KG1 (cell line): ENCODE measurements around the gene TNS3.
A peak's percentile ranks its signal among the peaks of the same experiment; 100 is the strongest.

Experiments
- DNase-seq: peaks from one replicate; lab custom pipeline; 2025; lab: John Stamatoyannopoulos, UW

TNS3 gene

GRCh38 chr7:47485640-47486435, 96.1 kb downstream of the TNS3 start:
- DNase-seq = no peak

GRCh38 chr7:47484923-47485639, 96.8 kb downstream of the TNS3 start:
- DNase-seq = no peak

- no peak for DNase-seq
These were observed 97.5 kb downstream of the TNS3 start for GRCh38 chr7:47484457-47484856.

DNA sequence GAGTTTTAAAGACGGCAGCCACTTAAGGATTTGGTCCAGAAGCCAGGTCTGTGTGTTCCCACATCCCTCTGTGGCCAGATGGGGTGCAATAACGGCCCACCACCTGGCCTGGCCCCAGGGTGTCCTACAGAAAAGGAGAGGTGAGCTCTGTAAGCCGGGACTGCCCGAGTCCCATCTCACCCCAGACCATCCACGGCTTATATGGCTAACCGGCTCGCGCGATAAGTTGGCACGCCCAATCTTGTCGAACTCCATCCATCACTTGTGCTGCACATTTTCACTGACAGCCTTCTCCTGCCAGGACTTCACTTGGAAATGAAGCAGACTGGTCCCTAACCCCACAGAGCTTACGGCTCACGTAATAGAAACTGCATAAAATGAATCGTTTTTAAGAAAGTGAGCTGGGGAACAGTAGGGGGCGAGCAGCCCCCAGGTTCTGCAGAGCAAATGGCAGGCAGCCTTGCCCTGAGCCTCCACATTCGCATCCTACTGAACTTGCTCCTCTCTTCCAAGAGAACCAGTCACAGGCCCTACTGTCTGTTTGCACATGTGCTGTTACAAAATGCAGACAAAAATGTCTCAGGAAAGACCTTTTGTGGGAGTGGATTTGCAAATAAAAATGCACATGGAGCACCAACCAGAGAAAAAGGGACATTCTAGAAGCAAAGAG, 98.2 kb downstream of the TNS3 start:
- no peak for DNase-seq

GRCh38 chr7:47482013-47482875, 99.7 kb downstream of the TNS3 start:
- no peak for DNase-seq

GRCh38 chr7:47481541-47482012, 100.3 kb downstream of the TNS3 start:
- no peak for DNase-seq

GRCh38 chr7:47480576-47481538, 101.1 kb downstream of the TNS3 start:
- no peak for DNase-seq

GRCh38 chr7:47479821-47480575, 101.9 kb downstream of the TNS3 start:
- DNase-seq = no peak

- no peak for DNase-seq
These were observed 102.8 kb downstream of the TNS3 start for GRCh38 chr7:47478926-47479711.

GRCh38 chr7:47478017-47478344, 103.9 kb downstream of the TNS3 start:
- DNase-seq = no peak

DNA sequence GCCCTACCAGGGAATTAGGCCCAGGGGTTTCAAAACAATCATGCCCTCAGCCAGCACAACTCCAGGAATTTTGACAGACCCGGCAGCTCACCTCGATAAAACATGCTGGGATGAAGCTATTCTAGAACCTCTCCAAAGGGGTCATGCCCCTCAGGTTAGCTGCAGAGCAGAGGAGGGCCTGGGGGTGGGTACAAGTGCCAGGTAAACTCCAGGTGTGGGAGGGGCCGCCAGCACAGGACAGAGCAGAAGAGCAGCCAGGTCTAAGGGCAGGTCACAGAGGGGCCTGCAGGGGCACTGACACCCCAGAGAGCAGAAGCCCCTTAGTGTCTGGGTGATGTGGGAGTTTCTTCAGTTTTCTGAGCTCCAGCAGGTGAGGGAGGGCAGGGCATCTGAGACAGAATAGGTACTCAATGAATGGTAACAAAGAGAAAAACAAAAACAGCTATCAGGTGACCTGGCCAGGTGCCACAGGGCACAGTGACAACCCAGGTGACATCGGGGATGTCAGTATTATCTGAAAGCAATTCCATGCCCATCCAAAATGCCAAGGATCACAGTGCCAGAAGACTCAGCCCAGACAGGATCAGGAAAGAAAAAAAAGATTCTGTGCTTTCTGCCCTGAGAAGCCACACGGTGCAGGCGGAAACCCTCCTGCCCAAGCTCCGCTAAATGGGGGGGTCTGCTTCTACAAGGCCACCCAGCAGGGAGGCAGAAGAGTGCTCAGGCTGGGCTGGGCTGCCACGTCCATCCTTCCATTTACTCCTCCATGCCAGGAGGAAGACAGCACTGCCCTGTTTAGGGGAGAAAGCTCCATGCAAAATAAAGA, 104.5 kb downstream of the TNS3 start:
- DNase-seq = no peak

DNA sequence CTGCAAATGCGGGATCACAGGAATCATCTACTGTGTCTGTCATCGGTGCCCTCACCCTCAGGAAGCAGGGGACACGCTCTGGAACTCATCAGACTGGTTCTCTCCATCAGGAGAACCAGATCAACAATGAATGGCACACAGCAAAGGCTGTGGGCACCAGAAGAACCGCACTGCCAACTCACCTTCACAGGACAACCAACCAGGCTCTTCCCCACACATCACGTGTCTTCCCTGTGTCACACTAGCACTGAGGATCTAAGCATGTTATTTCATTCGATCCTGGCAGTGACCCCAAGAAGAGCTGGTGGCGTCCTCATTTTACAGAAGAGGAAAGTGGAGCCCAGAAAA, 106.1 kb downstream of the TNS3 start:
- DNase-seq = no peak

DNA sequence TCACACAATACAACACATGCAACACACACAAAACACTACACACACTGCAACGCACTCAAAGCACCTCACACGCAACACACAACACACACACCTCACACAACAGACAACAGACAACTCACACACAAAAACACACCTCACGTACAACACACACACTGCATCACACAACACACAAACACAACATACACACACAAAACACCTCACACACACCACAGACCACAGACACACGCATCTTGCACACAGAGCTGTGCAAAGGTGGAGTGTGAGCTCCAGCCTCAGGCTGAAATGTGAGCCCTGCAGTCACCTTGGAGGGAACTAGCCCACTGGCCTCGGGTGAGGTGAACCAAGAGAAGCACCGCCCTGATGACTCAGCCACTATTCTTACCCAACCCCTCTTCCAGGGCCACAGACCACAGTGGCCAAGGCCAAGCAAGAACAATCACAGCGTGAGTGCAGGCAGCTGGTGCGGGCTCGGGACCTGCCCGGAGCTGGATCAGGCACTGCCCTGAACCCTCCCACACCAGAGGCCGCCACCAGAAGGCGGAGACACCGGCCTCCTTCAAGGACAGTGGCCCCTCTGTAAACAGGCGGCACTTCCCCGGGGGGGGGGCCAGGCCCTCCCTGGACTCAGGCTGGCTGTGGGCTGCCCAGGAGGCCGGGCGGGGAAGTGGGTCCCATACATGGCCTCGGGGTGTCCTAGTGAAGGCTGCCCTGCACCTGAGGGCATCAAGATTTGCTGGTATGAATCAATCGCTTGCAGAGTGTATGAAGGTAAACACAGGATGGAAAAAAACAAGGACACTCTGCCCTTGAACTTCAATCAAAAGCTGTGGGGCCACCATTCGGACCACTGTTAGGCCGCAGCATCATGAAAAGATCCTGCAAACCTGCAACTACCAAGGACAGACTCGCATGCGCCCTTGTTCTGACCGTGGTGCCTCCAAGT, 106.7 kb downstream of the TNS3 start:
- DNase-seq = peak; percentile 29

DNA sequence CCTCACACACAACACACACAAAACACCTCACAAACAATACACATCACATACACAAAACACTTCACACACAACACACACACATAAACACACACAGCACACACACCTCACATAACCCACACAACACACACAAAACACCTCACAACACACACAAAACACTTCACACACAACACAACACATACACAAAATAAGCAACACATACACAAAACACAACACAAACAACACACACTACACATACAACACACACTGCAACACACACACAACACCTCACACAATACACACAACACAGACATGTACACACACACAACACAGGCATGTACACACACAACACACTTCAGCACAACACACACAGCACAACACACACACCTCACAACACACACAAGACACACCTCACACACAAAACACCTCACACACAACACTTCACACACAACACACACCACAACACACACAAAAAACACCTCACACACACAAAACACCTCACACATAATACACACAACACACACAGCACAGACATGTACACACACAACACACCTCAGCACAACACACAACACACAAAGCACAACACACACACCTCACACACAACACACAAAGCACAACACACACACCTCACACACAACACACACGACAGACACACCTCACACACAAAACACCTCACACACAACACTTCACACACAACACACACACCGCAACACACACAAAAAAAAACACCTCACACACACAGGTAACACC, 107.5 kb downstream of the TNS3 start:
- DNase-seq = no peak

DNA sequence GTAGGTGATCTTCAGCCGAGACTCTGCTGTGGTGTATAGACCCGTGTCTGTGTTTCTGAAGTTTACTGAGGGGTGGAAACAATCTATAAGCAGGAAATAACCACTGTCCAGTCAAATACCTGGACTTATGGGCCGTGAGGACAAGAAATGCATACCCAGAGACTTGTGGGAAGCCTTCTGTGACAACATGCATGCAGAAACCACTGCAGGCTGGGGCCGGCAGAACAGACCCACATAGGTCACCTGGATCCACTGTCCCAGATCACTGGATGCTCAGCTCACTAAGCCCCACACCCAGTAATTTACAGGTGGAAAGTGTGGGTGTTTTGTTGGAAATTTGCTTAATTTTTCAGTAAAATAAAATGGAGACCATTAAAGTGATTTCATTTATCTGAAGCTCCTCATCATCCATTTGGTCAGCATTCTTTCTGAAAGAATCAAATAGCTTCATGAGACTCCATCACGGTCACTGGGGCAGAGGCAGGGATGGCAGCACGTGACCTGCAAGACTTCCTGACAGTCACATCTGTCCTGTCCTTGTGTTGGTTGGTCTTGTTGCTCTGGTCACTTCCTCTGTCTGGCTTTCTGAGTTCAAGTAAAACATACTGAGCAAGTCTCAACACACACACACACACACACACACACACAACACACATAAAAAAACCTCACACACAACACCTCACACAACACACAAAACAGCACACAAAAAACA, 108.3 kb downstream of the TNS3 start:
- DNase-seq = no peak
